H1 (cell line): ENCODE measurements around the gene ELF4. TPM values are rescaled to one million over a fixed set of nuclear protein-coding genes. Genes with fewer than 3 reads are reported as not detected.

Experiments used
- CTCF ChIA-PET: fragments of 300-600 bp; sonication (Branson Sonifier 250); formaldehyde crosslinking; loops from one replicate; lab custom pipeline; 2021; ENCODE audit not compliant: partially characterized antibody; lab: Charles Lee
- POLR2A ChIA-PET: fragments of 300-600 bp; sonication (Branson Sonifier 250); formaldehyde crosslinking; loops from one replicate; lab custom pipeline; 2021; ENCODE audit warnings: inconsistent platforms; ENCODE audit not compliant: partially characterized antibody; lab: Charles Lee
- DNase-seq, 2 experiments: peaks; one replicate each; pipeline versions ENCODE4 v3.0.0 to v3.0.0-alpha.2; 2010 to 2022; ENCODE audit warnings: low spot score in 2 of 2, low read depth in 1 of 2, mixed read lengths in 1 of 2
- FAIRE-seq: peaks from 2 replicates; lab custom pipeline; 2011; peaks lifted over from hg19 to GRCh38; lab: Jason Lieb, UNC
- H2AFZ ChIP-seq: 2 replicates; pipeline ENCODE4 v1.8.1; 2012; ENCODE audit warnings: low read length, inconsistent platforms
- H2AK5ac ChIP-seq: 2 replicates; pipeline ENCODE4 v1.6.1; 2013; ENCODE audit warnings: low read depth, low read length
- H2BK120ac ChIP-seq: replicated peaks from 2 replicates; pipeline ENCODE3; 2013; ENCODE audit warnings: low read depth, low read length, inconsistent platforms
- H2BK12ac ChIP-seq: 2 replicates; pipeline ENCODE4 v1.6.1; 2013; ENCODE audit warnings: low read depth, low read length
- H2BK15ac ChIP-seq: 2 replicates; pipeline ENCODE4 v1.6.1; 2013; ENCODE audit warnings: low read length
- H2BK20ac ChIP-seq: 2 replicates; pipeline ENCODE4 v1.6.1; 2013; ENCODE audit warnings: low read length
- H2BK5ac ChIP-seq: 2 replicates; pipeline ENCODE4 v1.6.1; 2013; ENCODE audit warnings: low read depth, low read length
- H3K14ac ChIP-seq: 2 replicates; pipeline ENCODE4 v1.6.1; 2013; ENCODE audit warnings: inconsistent platforms; ENCODE audit not compliant: insufficient read length
- H3K18ac ChIP-seq: 2 replicates; pipeline ENCODE4 v1.6.1; 2013; ENCODE audit warnings: low read length; ENCODE audit errors: extremely low read depth
- H3K23ac ChIP-seq: 2 replicates; pipeline ENCODE4 v1.6.1; 2013; ENCODE audit warnings: inconsistent platforms; ENCODE audit not compliant: insufficient read length
- H3K23me2 ChIP-seq: 2 replicates; pipeline ENCODE4 v1.6.1; 2013; ENCODE audit warnings: low read depth, low read length
- H3K27ac ChIP-seq: 2 replicates; pipeline ENCODE4 v1.6.1; 2011; ENCODE audit warnings: low read depth, low read length, inconsistent platforms
- H3K27me3 ChIP-seq, 4 experiments: replicated peaks in 1 of 4; 1 replicate in 1 of 4; 2 replicates in 3 of 4; pipeline versions ENCODE4 v1.6.1 to v1.8.1; 2011 to 2013; ENCODE audit warnings: low read length in 3 of 4, mild to moderate bottlenecking in 3 of 4, inconsistent platforms in 2 of 4, mixed read lengths in 2 of 4, moderate library complexity in 1 of 4; ENCODE audit not compliant: control insufficient read depth in 3 of 4, insufficient read depth in 3 of 4; ENCODE audit errors: extremely low read depth in 1 of 4
- H3K36me3 ChIP-seq, 4 experiments: 2 replicates each; pipeline versions ENCODE4 v1.6.1 to v1.8.1; 2011 to 2013; ENCODE audit warnings: mild to moderate bottlenecking in 4 of 4, low read length in 3 of 4, moderate library complexity in 2 of 4, control low read depth in 1 of 4, inconsistent platforms in 1 of 4; ENCODE audit not compliant: insufficient read depth in 4 of 4, control insufficient read depth in 2 of 4
- H3K4ac ChIP-seq: replicated peaks from 2 replicates; pipeline ENCODE3; 2013; ENCODE audit warnings: low read length, low read depth, mixed read lengths, inconsistent platforms; ENCODE audit not compliant: insufficient read length
- H3K4me1 ChIP-seq, 4 experiments: replicated peaks in 1 of 4; 1 replicate in 1 of 4; 2 replicates in 3 of 4; pipeline versions ENCODE4 v1.6.1 to v1.8.1; 2011 to 2013; ENCODE audit warnings: low read length in 3 of 4, inconsistent platforms in 2 of 4, mixed read lengths in 1 of 4; ENCODE audit not compliant: insufficient read depth in 4 of 4, control insufficient read depth in 3 of 4
- H3K4me2 ChIP-seq, 2 experiments: 2 replicates each; pipeline versions ENCODE4 v1.6.1 to v1.8.1; 2011 to 2013; ENCODE audit warnings: low read depth in 2 of 2, low read length in 2 of 2, control low read depth in 1 of 2, inconsistent platforms in 1 of 2, mild to moderate bottlenecking in 1 of 2; ENCODE audit not compliant: insufficient read depth in 1 of 2
- H3K4me3 ChIP-seq, 4 experiments: fragments of 200-600, 300-600 bp in 1 of 4; sonication (generic), shearing (Covaris generic), sonication (Bioruptor Twin) in 1 of 4; 2 replicates each; pipeline versions ENCODE4 v1.5.1 to v1.8.1; 2011 to 2016; ENCODE audit warnings: low read length in 4 of 4, low read depth in 3 of 4, control low read depth in 2 of 4, inconsistent platforms in 2 of 4, mild to moderate bottlenecking in 2 of 4, mixed read lengths in 1 of 4, moderate library complexity in 1 of 4; ENCODE audit not compliant: insufficient read depth in 2 of 4; ENCODE audit errors: extremely low read depth in 1 of 4
- H3K56ac ChIP-seq: replicated peaks from 2 replicates; pipeline ENCODE3; 2013; ENCODE audit warnings: low read depth, mild to moderate bottlenecking, mixed read lengths, low read length, inconsistent platforms; ENCODE audit not compliant: insufficient read length
- H3K79me1 ChIP-seq: 2 replicates; pipeline ENCODE4 v1.6.1; 2013; ENCODE audit warnings: low read depth, low read length, control low read depth
- H3K79me2 ChIP-seq, 2 experiments: 2 replicates each; pipeline versions ENCODE4 v1.6.1 to v1.8.1; 2012 to 2013; ENCODE audit warnings: low read length in 2 of 2, mild to moderate bottlenecking in 2 of 2, inconsistent platforms in 1 of 2; ENCODE audit not compliant: insufficient read depth in 2 of 2, control insufficient read depth in 1 of 2
- H3K9ac ChIP-seq, 4 experiments: replicated peaks in 1 of 4; 1 replicate in 1 of 4; 2 replicates in 3 of 4; pipeline versions ENCODE4 v1.6.1 to v1.8.1; 2011 to 2013; ENCODE audit warnings: low read depth in 3 of 4, low read length in 3 of 4, control low read depth in 2 of 4, mild to moderate bottlenecking in 2 of 4, moderate library complexity in 2 of 4, inconsistent platforms in 1 of 4; ENCODE audit errors: extremely low read depth in 1 of 4
- H3K9me3 ChIP-seq, 2 experiments: 2 replicates each; pipeline versions ENCODE4 v1.6.1 to v1.8.1; 2012 to 2013; ENCODE audit warnings: mild to moderate bottlenecking in 2 of 2, moderate library complexity in 2 of 2, control low read depth in 1 of 2, inconsistent platforms in 1 of 2, low read depth in 1 of 2, low read length in 1 of 2, mixed read lengths in 1 of 2; ENCODE audit not compliant: insufficient read depth in 2 of 2
- H4K20me1 ChIP-seq, 2 experiments: replicated peaks in 1 of 2; 2 replicates each; pipeline versions ENCODE3 to v1.8.1; 2011 to 2013; ENCODE audit warnings: inconsistent platforms in 2 of 2, low read length in 2 of 2, mild to moderate bottlenecking in 1 of 2; ENCODE audit not compliant: insufficient read depth in 2 of 2, control insufficient read depth in 1 of 2
- H4K5ac ChIP-seq: 2 replicates; pipeline ENCODE4 v1.6.1; 2013; ENCODE audit warnings: low read length, low read depth, mixed read lengths, inconsistent platforms; ENCODE audit not compliant: insufficient read length
- H4K8ac ChIP-seq: 2 replicates; pipeline ENCODE4 v1.8.0; 2013; ENCODE audit warnings: mild to moderate bottlenecking, moderate library complexity, low read length, inconsistent platforms; ENCODE audit not compliant: insufficient read depth; ENCODE audit errors: extremely low read depth
- H4K91ac ChIP-seq: replicated peaks from 2 replicates; pipeline ENCODE3; 2013; ENCODE audit warnings: low read length, mixed read lengths, inconsistent platforms; ENCODE audit not compliant: insufficient read length
- ATF3 ChIP-seq: IDR thresholded peaks from 2 replicates; pipeline ENCODE4 v1.6.1; 2011; ENCODE audit warnings: low read depth, mild to moderate bottlenecking, low read length; ENCODE audit not compliant: insufficient read depth
- BACH1 ChIP-seq: IDR thresholded peaks from 2 replicates; pipeline ENCODE4 v1.6.1; 2012; ENCODE audit warnings: low read length, improper control_type of control experiment
- CHD2 ChIP-seq: IDR thresholded peaks from 2 replicates; pipeline ENCODE4 v1.6.1; 2012; ENCODE audit warnings: low read length, improper control_type of control experiment
- CTCF ChIP-seq, 3 experiments: IDR thresholded peaks; 1 replicate in 2 of 3; 2 replicates in 1 of 3; pipeline versions ENCODE4 v1.5.1 to v1.6.1; 2011; ENCODE audit warnings: low read length in 3 of 3, mild to moderate bottlenecking in 3 of 3, inconsistent platforms in 2 of 3, low read depth in 1 of 3, moderate library complexity in 1 of 3; ENCODE audit not compliant: insufficient read depth in 1 of 3; ENCODE audit errors: control extremely low read depth in 1 of 3
- GABPA ChIP-seq: IDR thresholded peaks from 2 replicates; pipeline ENCODE4 v1.6.1; 2011; ENCODE audit warnings: mild to moderate bottlenecking, low read length, moderate library complexity, borderline replicate concordance; ENCODE audit not compliant: insufficient read depth
- POLR2A ChIP-seq, 2 experiments: IDR thresholded peaks; 1 replicate in 1 of 2; 2 replicates in 1 of 2; pipeline ENCODE4 v1.6.1; 2011; ENCODE audit warnings: low read depth in 2 of 2, low read length in 2 of 2, mild to moderate bottlenecking in 2 of 2; ENCODE audit errors: control extremely low read depth in 1 of 2
- SIN3A ChIP-seq, 2 experiments: IDR thresholded peaks in 1 of 2; conservative IDR thresholded peaks in 1 of 2; 2 replicates each; pipeline ENCODE4 v1.6.1; 2011 to 2012; ENCODE audit warnings: low read length in 2 of 2, improper control_type of control experiment in 1 of 2, low read depth in 1 of 2, mild to moderate bottlenecking in 1 of 2
- WGBS, 2 experiments: shearing (Covaris generic) in 1 of 2; methylation state at CpG; one replicate each; pipeline versions ENCODE4 v1.1.6 to v1.1.7; 2013 to 2015; ENCODE audit warnings: low lambda C conversion rate in 2 of 2, mixed read lengths in 2 of 2, inconsistent platforms in 1 of 2, low coverage in 1 of 2, missing lambda C conversion rate in 1 of 2; ENCODE audit not compliant: insufficient replicate concordance in 2 of 2, insufficient coverage in 1 of 2, insufficient read length in 1 of 2; ENCODE audit errors: extremely low coverage in 1 of 2, missing lambda C conversion rate in 1 of 2; 5-methylcytosine and 5-hydroxymethylcytosine counted together
- polyA plus RNA-seq, 7 experiments: library from polyadenylated mRNA; depleted of rRNA in 3 of 7; stranded (reverse) in 5 of 7; unstranded in 2 of 7; fragments of >200 nt in 5 of 7; fragments of 200-250 nt in 2 of 7; gene quantifications; 1 replicate in 5 of 7; 2 replicates in 1 of 7; 4 replicates in 1 of 7; pipeline versions ENCODE4 v1.2.1 to v1.2.3, GENCODE V29; 2011 to 2013; ENCODE audit warnings: missing spikeins in 2 of 7, mixed read lengths in 2 of 7
- total RNA-seq: library from RNA; stranded (reverse); fragmentation: NEBNext Ultra II Directional; extraction: Animal tissue kit (Norgen Biotek cat#: 25700); gene quantifications from 2 replicates; pipeline ENCODE4 v1.2.1, GENCODE V29; 2021

ELF4 gene
- total and polyA plus RNA-seq, 2 of the 8 experiments (the other 6 are each of a cell fraction or from before 2014, with no cell fraction given), result 1.8 to 2.0 TPM

GRCh38 chrX:130049821-130050220 is 60.5 kb downstream of the ELF4 start:
- H3K23ac ChIP-seq, result no peak overlapping the region
- TF ChIP-seq CTCF (IDR thresholded peaks at IDR 0.05; ENCODE audit: control extremely low read depth in 1 of 3, insufficient read depth in 1 of 3, low read depth in 1 of 3, low read length in 3 of 3) (no peak), GABPA (no peak), CHD2 (no peak), SIN3A (conservative IDR thresholded peaks at IDR 0.05 in 1 of 2, IDR thresholded peaks at IDR 0.05 in 1 of 2; ENCODE audit: low read depth in 1 of 2, low read length in 2 of 2) (no peak), ATF3 (no peak), POLR2A (IDR thresholded peaks at IDR 0.05; ENCODE audit: control extremely low read depth in 1 of 2, low read depth in 2 of 2, low read length in 2 of 2) (no peak), BACH1 (no peak)
- H3K4me1 ChIP-seq, result no peaks in the 10 kb centered on the region
- H3K9ac ChIP-seq, result no peak overlapping the region
- H3K27me3 ChIP-seq, result no peaks in the 10 kb centered on the region
- no peak overlapping the region for H3K4me3 ChIP-seq
- no peak overlapping the region for H2AK5ac ChIP-seq
- H3K79me1 ChIP-seq, result no peaks in the 10 kb centered on the region
- H3K23me2 ChIP-seq, result no peaks in the 10 kb centered on the region
- no peak overlapping the region for H3K4ac ChIP-seq
- H2BK120ac ChIP-seq, result no peak overlapping the region
- no peak overlapping the region for H2AFZ ChIP-seq
- H3K36me3 ChIP-seq, result peaks cover 0 to 5% (median 1%) of the 10 kb centered on the region in 4 experiments; a peak in 3 of 8 replicates
- no peak overlapping the region for H4K91ac ChIP-seq
- H2BK12ac ChIP-seq, result no peak overlapping the region
- H3K18ac ChIP-seq, result no peak overlapping the region
- WGBS, 2 experiments, result 97% methylated on average over 8 of the region's 8 CpGs; no CpG with 5 or more reads in 1 of the 2 experiments
- no peaks in the 10 kb centered on the region for H3K79me2 ChIP-seq
- DNase-seq (no peak), FAIRE-seq (no peak)
- H2BK20ac ChIP-seq, result no peak overlapping the region
- no peaks in the 10 kb centered on the region for H4K20me1 ChIP-seq
- H2BK5ac ChIP-seq, result no peak overlapping the region
- H4K5ac ChIP-seq, result no peak overlapping the region
- no peak overlapping the region for H3K56ac ChIP-seq
- no peaks in the 10 kb centered on the region; a peak in 1 of 4 replicates for H3K9me3 ChIP-seq
- no peak overlapping the region for H3K27ac ChIP-seq
- no peak overlapping the region for H2BK15ac ChIP-seq
- CTCF ChIA-PET, result interaction anchor here (0.6 to 1.2 kb wide), 4 partner anchors 12 to 48 kb away, joined by 3 to 5 read pairs (median 4); no protein-coding TSS in a partner anchor
- no peak overlapping the region for H4K8ac ChIP-seq
- H3K14ac ChIP-seq, result no peak overlapping the region
- POLR2A ChIA-PET, result no interaction called here
- no peak overlapping the region for H3K4me2 ChIP-seq
